Measurements from ENCODE around the gene PLEKHA6.
"Not testable (repeated sequence)": the region's sequence is repeated elsewhere in the genome, so short reads cannot be mapped to it uniquely, and the experiment has no call there.

The PLEKHA6 gene

DNA sequence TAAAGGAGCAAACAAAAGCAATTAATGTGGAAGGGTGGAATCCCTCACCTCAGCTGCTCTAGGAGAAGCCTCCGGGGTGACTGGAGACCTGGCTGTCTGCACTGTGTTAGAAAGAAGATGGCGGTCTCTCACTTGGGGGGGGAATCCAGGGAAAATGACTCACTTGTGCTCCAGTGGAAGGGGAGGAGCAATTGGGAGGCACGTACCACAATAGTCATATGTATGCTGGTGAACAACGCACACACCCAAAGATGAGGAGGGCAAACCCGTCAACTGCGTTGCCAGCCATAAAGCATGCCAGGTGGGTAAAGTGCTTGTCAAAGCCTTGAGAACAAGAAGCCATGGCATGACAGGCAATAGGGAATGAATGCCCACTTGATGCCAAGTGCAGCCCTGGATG, 22.1 kb downstream of the PLEKHA6 start:
- DNase-seq (ENCODE audit: low read depth) = no peak

DNA sequence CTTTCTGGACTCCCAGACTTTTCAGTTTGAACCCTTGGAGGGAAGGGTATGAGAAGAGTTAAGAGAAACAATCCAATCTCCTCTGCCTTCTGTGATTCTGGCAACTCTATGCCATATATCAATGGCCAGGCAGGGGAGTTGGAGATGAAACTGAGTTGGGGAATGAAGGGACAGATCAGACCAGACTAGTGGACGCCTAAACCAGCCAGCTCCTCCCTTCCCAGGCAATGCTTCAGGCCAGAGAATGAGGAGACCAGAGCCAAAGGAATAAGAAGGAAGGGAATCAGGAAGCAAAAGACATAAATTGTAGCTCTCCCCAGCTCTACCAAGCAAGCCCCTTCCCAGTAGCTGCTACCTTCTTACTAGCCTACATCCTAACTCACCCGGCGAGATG, 22.7 kb downstream of the PLEKHA6 start:
- DNase-seq (ENCODE audit: low read depth) = no peak

DNA sequence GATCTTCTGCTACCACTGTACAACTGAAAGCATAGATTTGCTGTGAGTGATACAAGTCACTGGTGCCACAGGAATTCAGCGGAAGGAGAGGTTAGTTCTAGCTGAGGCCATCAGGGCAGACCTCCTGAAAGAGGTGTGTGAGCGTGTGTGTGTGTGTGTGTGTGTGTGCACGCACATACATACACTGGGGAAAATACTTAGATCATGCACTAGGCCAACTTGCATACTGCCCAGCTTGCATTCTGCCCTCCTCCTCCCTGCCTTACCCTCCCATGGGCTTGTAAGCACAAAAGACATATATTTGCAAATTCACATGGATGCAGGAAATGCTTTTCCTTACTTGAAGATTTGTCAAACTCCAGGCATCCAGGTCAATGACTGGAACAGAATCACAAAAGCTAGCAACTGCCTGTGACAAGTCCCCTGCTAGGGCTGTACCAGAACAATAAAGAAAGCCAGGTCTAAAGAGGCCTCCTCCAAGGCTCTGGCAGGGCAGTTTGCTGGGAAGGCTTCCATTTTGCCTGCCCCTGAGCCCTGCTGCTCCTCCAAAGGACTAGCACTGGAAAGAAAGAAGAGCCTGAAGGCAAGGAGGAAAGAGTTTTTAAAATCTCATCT, 23.2 kb downstream of the PLEKHA6 start:
- DNase-seq (ENCODE audit: low read depth) = no peak

DNA sequence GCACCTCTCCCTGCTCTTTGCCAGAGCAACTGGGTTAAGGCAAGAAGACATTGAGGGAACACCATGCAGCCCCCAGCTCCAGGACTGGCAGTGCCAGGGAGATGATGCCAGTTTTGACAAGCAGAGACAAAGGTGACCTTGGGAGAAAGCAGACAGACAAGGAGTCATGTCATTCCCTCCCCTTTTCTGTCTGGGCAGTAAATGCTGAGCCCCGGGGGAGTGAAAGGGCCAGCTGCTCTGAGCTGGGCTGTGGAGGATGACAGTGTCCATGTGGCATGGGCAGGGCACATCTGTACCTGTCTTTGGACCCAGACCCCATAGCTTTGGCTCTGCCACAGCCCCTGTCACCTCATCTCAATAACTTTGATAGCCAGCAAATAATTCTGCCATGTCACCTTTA, 24.2 kb downstream of the PLEKHA6 start:
- DNase-seq (ENCODE audit: low read depth) = no peak

DNA sequence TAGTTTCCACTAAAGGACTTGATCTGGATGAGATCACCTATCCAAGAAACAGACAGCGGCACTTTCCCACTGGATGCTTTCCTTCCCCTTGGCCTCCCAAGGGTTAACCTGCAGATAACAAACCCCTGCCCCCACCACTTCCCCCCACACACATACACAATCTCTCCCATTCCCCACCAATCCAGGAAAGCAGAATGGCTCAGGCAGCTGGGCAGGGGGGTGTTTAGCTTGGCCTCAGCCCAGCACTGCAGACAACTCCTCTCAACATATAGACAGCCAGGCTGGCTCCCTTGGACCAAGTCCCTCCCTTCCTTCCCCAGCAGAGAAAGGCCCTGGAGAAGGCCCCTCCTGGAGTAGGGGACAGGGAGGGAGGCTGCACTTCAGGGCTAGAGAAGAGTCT, 24.6 kb downstream of the PLEKHA6 start:
- no peak for DNase-seq (ENCODE audit: low read depth)

DNA sequence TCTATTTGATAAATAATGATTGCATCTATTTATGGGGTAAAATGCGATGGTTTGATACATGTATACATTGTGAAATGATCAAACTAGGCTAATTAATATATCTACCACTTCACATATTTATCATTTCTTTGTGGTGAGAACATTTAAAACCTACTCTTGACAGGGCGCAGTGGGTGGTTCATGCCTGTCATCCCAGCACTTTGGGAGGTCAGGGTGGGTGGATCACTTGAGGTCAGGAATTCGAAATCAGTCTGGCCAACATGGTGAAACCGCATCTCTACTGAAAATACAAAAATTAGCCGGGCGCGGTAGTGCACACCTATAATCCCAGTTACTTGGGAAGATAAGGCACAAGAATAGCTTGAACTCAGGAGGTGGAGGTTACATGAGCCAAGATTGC, 25.3 kb downstream of the PLEKHA6 start:
- DNase-seq (ENCODE audit: low read depth) = no peak

DNA sequence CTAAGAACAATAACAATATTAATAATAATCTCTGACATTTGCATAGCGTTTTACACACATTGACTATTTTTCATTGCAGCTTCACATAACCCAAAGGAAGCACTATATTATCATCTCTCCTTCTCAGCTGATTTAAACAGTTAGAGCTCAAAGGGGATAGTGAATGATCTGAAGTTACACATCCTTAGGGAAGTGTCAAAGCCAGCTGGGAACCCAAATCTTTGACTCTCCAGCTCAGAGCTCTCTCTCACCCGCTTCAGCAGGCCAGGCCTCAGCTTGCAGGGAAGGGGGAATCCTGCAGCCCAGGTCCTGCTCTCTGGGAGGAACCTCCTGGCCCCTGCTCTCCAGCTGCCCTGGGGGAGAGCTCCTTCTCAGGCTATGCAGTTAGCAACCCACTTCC, 26.3 kb downstream of the PLEKHA6 start:
- no peak for DNase-seq (ENCODE audit: low read depth)

DNA sequence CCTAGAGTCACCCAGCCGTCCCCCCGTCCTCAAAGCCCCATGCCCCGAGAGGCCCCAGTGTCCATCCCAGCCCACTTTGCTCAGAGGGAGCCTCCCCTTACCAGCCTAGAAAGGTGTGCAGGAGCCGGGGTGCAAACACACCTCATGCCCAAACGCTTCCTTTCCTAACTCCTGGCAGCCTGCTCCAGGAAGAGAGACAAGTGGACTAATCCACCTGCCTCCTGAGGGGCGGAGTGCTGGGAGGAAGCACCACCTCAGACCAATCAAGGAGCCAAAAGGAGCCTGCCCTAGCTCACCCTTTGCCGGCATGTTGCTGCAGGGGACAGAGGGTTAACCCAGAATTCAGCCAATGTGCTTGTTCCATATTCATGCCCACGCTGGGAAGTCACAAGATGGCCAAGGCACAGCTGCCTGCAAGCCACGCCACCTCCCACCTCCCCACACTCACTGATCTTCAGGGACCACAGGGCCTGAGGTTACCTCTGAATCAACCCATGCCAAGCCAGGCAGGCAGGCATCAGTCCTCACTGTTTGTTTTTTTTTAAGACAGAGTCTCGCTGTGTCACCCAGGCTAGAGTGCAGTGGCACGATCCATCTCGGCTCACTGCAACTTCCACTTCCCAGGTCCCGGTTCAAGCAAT, 27.8 kb downstream of the PLEKHA6 start:
- no peak for DNase-seq (ENCODE audit: low read depth)

DNA sequence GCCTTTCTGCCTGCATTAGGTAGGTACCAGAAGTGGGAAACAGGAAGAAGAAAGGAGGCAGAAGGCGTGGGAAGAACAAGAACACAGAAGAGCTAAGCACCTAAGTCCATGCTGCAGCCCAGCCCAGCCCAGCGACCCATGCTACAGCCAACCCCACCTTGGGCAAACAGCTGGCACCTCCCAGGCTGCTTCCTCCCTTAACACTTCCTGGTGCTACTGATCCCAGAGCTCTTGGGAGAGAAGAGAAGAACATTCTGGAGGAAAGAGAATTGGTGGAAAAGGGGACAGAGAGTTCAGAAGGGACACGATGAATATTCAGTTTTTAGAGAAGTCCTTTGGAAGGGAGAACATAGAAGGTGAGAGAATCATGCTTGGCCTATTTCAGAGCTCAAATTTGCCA, 28.5 kb downstream of the PLEKHA6 start:
- no peak for DNase-seq (ENCODE audit: low read depth)

DNA sequence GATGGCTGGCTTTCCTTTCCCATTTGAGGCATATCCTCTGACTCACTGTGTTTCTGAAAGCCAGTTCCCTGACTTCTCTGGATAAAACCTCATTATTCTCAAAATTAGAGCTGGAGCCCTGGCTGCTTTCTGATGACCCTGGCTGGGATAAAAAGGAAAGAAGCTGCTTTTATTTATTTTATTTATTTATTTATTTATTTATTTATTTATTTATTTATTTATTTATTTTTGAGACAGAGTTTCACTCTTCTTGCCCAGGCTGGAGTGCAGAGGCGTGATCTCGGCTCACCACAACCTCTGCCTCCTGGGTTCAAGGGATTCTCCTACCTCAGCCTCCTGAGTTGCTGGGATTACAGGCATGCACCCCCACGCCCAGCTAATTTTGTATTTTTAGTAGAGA, 31.9 kb downstream of the PLEKHA6 start:
- not testable (repeated sequence) for DNase-seq (ENCODE audit: low read depth)

DNA sequence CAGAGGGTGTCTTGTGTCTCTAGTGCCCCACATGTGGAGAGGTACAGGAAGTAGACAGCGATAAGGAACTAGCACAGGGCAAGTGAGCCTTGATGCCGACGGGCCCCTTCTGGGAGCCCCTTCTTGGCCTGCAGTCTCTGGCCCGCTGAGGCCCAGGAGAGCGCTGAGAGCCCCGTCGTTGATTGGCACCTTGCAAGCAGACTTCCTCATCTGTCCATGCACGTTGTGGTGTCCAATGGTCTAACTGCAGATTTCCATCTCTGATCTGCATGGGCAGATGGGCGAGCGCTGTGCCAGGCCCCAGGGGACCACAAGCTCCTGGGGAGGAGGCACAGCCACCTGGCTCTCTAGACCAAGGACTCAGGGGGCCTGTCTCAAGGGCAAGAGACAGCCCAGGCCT, 32.4 kb downstream of the PLEKHA6 start:
- DNase-seq (ENCODE audit: low read depth) = no peak

DNA sequence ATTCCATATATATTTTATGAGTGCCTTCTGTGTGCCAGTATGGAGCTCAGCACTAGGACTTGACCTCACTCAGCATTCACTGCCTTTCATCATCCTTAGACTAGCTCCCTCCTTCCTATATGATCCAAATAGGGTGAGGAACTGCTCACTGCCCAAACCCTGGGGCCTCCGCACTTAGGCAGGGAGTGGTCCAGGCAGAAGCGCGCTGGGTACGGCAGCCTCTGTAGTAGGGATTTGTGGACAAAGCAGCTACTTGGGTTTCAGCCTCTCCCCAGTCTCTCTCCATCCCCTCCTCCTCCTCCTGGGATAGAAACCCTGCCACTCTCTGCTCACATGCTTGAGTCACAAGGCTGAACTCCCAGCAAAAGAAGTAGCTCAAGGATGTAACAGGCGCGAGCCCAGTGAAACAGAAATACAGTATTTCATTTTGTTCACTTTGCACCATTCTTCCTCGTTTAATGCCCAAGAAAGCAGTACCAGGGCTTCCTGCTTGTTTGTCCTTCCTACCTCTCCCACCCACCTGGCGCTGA, 32.9 kb downstream of the PLEKHA6 start:
- DNase-seq (ENCODE audit: low read depth) = no peak

DNA sequence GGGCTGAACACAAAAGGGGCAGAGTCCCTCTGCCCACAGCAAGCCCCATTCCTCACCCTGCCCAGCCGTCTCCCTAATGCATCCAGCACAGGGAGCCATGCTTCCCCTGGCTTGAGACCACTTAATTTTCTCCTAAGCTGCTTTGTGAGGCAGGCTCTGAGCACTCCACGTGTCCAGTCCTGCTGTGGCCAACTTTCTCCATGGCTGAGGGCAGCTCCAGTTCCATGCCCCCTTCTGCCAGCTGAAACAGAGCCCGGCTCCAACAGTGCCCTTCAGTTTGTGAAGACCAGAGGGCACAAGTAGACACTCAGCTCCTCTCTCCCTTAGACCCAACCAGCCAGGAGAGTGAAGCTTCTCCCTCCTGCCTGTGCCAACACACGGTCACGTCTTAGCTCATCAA, 33.8 kb downstream of the PLEKHA6 start:
- no peak for DNase-seq (ENCODE audit: low read depth)

DNA sequence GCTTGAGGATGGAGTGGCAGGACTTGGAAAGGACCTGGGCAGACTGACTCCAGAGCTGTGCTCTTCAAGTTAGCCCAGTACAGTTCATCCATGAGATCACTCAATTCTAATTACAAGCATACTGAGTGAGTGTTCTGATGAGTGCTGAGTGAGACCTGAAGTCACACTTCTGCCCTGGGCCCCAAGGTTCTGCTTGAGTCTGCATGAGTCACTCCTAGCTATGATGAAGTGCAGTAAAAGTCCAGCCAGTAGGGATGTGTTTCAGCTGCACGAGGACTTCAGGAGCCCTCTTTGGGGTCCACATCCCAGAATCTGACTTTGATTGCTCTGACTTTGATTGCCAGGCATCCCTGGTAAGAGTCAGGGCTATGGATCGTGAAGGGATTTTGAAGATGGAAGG, 35.8 kb downstream of the PLEKHA6 start:
- DNase-seq (ENCODE audit: low read depth) = no peak

DNA sequence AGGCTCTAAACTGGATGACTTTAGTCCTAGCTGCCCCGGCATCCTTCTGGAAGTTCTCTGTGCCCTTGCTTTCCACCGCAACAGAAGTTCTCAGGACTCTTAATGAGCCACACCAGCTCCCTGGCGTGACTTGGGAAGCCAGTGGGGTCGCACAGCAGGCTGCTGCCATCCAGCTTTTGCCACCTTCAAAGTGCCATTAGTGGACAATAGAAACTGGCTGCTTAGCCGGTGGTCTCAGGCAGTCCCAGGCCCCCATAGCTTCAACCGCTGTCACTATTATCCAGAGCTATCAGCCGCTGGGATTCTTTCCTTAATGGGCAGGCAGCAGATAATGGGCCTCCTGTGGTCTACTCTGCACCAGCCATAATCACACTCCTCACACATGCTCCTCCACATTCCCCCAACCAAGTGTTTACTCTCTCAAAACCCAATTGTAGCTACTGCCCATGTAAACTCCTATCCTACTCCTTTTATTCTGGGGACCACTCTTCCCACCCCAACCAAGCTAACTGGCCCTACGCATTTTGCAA, 37.3 kb downstream of the PLEKHA6 start:
- no peak for DNase-seq (ENCODE audit: low read depth)

DNA sequence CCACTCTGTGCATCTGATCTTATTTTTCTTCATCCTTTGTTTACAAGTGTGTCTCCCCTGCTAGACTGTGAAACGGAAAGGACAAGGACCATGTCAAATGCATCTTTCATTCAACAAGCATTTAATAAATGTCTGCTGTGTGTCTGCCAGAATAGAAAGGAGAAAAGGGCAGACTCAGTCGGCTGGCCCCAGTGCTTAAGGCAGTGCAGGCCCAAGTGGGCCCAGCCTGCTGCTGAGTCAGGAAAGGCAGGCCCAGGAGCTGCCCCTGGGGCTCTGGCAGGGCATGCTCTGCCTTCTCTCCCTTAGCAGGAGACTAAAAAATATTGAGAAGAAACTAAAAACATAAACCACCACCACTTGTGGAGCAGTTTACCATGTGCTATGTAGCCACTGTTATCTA, 38.1 kb downstream of the PLEKHA6 start:
- no peak for DNase-seq (ENCODE audit: low read depth)

DNA sequence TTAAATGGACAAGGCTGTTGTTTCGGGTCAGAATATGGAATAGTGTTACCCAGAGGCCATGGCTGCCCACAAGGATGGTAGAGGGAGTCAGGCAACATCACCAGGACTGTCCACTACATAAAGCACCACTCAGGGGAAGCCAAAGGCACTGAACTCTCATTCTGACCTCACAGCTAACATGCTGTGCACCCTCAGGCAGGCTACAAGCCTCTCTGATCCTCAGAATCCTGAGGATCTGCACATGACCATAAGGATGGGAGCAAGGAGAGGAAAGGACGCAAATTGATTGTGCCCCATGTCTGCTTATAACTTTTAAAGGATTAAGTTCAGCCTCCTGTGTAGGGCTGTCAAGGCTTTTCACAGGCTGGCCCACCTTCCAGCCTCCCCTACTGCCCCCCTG, 38.7 kb downstream of the PLEKHA6 start:
- DNase-seq (ENCODE audit: low read depth) = no peak

DNA sequence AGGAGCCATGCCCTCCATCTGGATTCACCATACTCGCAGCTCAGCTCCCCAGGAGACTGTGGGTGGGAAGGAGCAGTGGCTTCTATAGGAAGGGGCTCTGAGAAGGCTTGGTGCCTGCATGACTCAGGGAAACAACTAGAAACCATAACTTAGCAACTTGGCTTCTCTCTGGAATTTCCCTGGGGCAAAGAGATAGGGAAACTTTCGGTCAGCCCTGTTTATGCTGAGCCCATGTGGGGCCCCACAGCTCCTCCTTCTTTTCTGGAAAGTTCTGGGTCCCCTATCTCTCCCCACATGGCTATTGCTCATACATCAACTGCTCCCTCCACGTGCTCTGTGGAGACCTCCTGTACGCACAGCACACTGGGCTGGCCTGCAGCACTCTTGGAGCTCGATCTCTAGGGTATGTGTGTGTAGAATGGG, 39.3 kb downstream of the PLEKHA6 start:
- no peak for DNase-seq (ENCODE audit: low read depth)

DNA sequence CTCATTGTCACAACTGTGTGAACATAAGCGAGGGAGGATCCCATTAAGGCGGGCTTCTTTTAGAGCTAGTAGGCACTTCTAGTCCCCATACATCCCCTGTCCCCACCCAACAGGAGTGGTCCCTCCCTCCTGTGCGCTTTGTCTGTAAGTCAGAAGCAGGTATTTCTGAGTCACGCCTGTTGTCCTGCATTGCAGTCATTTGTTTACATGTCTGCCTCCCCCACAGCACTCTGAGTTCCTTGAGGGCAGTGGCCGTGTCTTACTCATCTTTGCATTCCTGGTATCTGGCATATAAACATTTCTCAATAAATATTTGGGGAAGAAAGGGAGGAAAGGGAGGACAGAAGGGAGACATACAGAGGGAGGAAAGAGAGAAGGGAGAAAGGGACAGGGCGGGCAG, 40.3 kb downstream of the PLEKHA6 start:
- DNase-seq (ENCODE audit: low read depth) = no peak

DNA sequence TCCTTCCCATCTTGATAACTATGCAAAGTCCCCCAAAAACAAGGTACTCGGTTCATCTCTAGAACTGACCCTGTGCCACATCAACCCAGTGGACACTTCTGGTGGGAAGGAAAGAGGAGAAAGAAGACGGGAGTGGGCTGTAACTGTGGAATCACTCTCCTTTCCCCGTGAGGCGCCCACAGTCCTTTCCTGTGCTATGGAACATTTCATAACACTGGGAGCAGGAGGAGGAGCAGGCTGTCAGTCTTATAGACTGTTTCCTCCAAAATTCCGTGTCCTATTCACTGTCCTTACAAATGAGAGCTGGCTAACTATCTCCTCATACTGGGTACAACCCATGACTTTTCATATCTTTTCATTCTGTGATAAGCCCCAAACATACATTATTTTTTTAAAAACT, 40.7 kb downstream of the PLEKHA6 start:
- no peak for DNase-seq (ENCODE audit: low read depth)

DNA sequence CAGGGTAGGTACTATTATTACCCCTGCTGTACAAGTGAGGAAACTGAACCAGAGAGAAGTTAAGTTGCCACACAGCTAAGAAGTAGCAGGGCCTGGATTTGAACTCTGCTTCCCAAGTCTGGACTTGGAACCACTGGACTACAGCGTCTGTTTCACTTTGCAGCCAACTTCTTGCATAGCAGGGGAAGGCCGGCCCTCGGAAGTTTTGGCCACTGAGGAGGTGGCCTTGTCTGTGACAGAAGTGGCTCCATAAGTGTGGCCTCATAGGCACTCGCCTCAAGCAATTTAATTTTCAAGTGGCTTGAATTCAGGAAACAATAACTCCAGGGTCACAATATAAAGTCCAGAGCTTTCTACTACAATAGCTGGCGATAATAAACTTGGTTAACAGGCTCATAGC, 41.4 kb downstream of the PLEKHA6 start:
- DNase-seq (ENCODE audit: low read depth) = no peak

DNA sequence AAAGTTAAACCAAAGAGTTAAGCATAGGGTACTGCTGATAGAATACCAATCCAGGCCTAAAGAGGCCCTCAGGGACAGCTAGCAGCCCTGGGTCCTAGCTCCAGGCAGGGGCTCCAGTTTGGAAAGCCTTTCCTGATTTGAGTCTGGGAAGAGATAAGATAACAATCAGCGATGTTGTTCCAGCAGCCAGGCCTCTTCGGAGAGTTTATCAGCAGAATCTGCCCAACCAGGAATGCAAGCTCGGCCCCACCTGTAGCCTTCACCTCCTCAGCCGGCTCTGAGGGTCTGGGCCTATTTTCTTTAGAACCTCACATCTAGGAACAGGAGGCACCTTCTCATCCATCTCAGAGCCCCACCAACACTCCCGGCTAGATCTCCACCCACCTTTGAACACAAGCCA, 42.6 kb downstream of the PLEKHA6 start:
- DNase-seq (ENCODE audit: low read depth) = no peak

DNA sequence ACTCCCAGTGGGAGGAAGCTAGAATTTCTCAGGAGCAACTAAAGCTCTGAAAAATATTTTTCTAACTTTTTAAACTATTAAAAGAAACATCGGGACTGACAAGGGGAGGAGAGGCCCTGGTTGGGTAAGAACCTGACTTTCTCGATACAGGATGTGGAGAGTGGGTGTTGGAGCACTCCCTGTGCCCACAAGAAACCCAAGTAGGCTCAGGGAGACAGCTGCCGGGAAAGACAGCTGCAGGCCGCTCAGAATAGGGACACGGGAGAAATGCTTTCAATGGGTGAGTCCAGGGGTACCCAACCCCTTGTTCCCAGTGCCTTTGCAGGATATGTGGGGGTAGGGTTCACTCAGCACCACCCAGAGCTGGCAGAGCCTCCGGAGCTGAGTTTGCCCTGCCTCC, 43.6 kb downstream of the PLEKHA6 start:
- no peak for DNase-seq (ENCODE audit: low read depth)

Data from stimulated activated CD8-positive, alpha-beta memory T cell treated with anti-CD3 and anti-CD28 coated beads, Interleukin-15, amount 100 ng/mL, for 24 hours (primary cell).